EL (cell line): Measurements from ENCODE around the gene IFNAR2.

ENCODE experiments used
- DNase-seq: peaks from one replicate; pipeline ENCODE4 v3.0.0-alpha.2; 2016

Gene IFNAR2

GRCh38 chr21:33229784-33230544 is at the start of gene IFNAR2:
Gene IFNAR2, plus strand, starts transcription at chr21:33229938. Its CDS starts 11,985 bp downstream, at chr21:33241923.
- peak; percentile 73 for DNase-seq

- DNase-seq = no peak
Measured at GRCh38 chr21:33185852-33186251, 43.9 kb upstream of the IFNAR2 start.

DNA sequence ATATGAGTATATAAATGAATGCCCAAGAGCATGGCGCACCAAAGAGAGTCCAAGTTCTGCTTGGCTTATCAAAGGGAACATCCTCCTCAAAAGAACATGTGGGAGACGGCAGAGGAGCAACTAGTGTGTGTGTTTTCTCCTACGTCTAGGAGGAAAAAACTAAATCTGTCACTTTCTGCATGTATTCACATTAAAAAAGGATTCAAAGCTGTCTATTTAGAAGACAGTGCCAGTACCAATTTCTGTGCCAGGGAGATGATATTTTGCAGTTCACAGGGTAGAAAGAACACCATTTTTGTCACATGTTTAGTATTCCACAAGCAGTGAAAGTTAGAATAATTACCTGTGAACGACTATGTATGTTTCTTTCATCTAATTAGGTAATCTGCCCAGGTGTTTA is 42.5 kb upstream of the IFNAR2 start:
- DNase-seq = no peak

- DNase-seq = no peak
Measured at GRCh38 chr21:33189237-33189636, 40.5 kb upstream of the IFNAR2 start.

- DNase-seq = no peak
Measured at GRCh38 chr21:33189824-33190223, 39.9 kb upstream of the IFNAR2 start.

DNA sequence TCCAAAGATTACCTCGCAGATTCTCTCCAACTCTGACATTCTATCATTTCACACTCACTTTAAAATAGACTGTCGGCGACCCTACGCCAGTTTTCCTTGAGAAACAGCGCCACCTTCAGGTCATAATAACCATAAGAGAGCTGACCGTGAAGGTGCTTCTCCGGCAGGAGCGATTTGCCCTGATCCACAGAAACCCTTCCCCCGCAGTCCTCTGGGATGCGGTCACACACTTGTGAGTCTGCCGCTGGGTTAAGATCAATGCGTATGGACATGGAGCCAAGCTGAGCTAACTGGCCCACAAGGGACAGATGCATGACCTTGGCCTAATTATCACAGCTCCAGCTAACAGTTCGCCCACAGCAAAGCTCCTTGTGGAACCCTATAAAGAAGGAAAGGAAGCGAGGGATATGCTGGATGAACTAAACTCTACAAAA is 32.8 kb upstream of the IFNAR2 start:
- DNase-seq = peak; percentile 66

- no peak for DNase-seq
Measured at GRCh38 chr21:33197496-33197895, 32.2 kb upstream of the IFNAR2 start.

DNA sequence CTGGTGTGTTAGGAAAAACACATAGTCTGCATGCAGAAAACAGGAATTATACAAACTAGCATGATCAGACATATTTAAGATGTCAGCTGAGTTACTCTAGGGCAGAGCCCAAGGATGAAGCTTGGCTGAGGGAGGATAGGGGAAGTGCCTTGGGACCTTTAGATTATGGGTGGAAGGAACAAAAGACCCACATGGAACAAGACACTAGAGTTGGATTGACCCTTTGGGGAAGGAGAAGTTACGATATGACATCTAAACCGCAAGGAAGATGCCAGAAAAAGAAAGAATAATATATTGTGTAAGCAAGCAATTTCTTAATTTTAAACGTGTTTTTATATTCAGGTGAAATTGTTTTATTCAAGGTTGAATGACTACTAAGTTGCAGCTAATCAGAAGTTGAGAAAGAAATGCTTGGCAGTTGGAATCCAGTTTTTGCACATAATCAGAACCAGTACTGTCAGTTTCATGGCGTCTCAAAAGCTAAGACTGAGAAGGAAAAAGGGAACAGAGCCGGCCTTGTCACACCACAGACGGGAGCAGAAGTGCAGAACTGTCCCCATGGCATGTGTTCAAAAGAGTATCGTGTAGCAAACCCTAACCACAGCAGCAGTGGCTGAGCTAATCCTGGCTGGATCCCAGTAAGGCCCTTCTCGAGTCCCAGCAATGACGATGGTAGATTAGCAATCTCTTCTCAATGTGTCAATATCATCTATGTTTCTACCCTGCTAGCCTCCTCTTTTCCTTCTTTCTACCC is 31.2 kb upstream of the IFNAR2 start:
- DNase-seq = no peak

DNA sequence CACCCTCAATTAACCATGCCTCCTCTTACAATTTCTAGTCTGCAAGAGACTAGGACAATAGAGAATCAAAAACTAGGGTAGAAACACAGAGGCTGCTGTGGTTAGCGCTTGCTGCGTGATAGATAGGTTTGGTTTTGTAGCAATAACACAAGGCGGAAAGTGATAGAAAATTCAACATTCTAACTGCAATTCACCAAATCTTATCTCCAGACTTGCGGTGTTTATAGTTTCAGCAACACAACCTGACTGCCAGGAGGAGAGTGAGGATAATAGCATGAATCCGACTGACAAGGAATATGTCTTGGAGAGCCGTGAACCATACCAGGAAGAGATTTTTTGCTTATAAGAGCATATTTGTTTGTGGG is 30.7 kb upstream of the IFNAR2 start:
- no peak for DNase-seq

DNA sequence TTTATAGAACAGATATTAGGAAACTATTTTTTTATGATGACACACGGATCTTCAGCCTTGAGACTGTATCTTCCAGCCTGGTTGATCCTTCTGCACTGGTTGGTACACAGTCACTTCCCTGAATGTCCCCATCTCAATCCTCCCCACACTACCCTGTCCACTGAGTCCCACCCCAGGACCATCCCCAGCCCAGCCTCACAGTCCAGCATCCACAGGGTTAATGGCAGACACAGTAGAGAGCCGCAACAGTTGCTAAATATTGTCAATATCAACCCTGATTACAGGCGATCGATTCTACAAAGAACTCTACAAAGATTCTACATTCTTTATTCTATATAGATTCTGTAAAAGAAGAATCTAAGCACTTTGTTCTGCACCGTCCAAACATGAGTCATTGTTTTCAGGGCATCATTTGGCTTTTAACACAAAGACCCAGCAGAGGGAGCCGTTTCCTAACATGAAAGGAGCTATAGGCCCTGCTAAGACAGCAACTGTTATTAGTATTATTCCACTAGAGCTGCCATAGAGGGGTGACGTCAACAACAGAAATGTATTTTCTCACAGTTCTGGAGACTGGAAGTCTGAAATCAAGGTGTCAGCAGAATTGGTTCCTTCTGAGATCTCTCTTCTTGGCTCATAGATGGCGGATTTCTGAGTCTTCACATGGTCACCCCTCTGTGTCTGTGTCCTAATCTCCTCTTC is 30.1 kb upstream of the IFNAR2 start:
- DNase-seq = peak; percentile 91

DNA sequence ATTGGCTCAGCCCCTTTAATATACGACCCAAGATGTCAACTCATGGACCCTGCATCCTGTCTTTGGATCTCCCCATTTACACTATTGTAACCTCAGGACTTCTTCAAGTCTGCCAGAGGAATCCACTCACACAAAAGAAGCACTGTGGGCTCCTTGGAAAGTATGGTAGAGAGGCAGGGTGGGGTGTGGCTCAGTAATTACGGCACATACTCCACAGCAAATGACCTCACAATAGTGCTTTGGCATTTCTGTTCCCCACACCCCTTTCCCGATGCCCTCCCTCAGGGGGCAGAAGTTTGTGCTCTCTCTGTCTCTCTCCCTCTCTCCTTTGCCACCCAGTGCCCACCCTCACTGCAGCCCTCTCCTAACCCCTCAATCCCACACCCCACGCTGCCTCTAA is 27.8 kb upstream of the IFNAR2 start:
- no peak for DNase-seq

DNA sequence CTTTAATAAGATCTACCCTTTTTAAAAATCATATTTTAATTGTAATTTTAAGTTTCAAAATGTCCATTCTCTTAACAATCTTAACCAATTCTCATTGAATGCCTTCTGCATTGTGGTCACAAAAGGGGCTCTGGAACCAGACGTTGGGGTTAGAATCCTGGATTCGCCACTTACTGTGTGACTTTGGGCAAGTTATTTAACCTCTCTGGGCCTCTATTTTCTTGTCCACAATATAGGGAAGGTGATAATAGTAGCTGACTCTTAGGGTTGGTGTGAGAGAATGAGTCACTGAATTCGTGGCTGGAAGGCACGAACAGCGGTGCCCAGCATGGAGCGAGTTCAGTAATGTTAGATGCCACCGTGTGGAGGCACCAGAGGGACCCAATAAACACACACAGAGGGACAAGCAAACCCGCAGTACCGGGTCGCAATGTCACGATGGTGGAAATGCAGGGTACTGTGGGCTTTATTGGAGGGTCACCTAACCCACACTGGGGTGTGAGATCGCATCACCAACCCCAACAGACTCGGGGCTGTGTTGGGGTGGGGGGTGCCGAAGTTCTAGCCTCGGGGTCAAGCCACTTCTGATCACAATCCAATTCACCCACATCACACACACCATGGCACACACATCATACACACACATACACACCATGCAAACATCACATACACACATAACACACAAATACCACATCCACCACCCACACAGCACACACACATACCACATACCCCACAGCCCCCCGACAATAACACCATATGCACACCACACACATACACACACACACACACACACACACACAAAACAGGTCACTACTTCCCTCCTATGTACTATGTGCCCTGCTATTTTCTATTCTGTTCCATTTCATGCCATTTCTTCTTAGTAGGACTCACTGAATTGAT is 27.0 kb upstream of the IFNAR2 start:
- no peak for DNase-seq

DNA sequence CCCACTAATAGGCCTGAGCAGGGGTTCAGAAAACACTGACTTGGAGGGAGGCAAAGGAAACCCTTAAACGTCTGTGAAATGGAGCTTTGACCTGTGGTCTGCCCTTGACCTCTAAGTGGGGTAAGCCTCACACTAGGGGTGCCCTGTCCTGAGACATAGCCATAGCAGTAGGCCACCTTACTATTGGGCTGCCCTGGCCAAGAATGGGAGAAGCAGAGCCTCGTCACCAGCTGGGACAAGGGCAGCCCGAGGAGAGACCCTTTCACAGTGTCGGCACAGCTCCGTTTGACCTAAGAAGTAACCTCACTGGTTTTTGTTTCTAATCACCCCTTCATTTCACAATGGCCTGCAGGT is 26.4 kb upstream of the IFNAR2 start:
- DNase-seq = no peak

- no peak for DNase-seq
Measured at GRCh38 chr21:33205476-33205875, 24.3 kb upstream of the IFNAR2 start.

DNA sequence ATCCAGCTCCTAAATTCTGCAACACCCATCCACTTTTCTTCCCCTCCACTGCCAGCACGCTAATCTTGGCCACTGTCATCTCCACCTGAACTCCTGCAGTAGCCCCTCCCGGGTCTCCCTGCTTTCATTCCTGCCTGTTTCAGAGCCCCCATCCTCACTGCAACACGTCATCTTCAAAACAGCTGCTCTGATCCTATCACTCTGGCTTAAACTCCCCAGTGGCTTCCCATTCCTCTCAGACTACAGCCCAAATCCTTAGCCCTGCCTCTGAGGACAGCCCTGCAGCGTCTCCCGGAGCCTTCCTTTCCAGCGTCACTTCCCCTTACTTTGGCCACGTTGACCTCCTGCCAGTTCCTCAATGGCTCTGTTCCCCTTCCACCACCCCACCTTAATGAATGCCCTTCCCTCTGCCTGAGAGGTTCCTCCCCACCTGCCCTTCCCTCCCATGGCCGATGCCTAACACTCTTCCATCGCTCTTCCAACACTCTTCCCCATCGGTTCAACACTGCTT is 22.9 kb upstream of the IFNAR2 start:
- no peak for DNase-seq

GRCh38 chr21:33207449-33208149 is 22.1 kb upstream of the IFNAR2 start:
- DNase-seq = no peak

GRCh38 chr21:33208534-33208933 is 21.2 kb upstream of the IFNAR2 start:
- DNase-seq = no peak

GRCh38 chr21:33211305-33211704 is 18.4 kb upstream of the IFNAR2 start:
- DNase-seq = no peak

GRCh38 chr21:33211732-33212131 is 18.0 kb upstream of the IFNAR2 start:
- no peak for DNase-seq

- DNase-seq = peak; percentile 30
Measured at GRCh38 chr21:33212159-33212851, 17.4 kb upstream of the IFNAR2 start.

GRCh38 chr21:33214056-33214455 is 15.7 kb upstream of the IFNAR2 start:
- DNase-seq = no peak
